Heart left ventricle (tissue), 16 donors: ENCODE results near the gene VPS45. TPM values are rescaled to one million over a fixed set of nuclear protein-coding genes. Genes with fewer than 3 reads are reported as not detected.

Experiments
- ATAC-seq, 4 donors: fragments of 200-7000 bp; cut with Tn5 transposase; one replicate each; pipeline ENCODE4 v1.9.1; 2020 to 2022; ENCODE audit warnings: moderate library complexity in 4 of 4, mild to moderate bottlenecking in 3 of 4, moderate number of reproducible peaks in 1 of 4
- DNase-seq, 5 donors: peaks; one replicate each; pipeline ENCODE4 v3.0.0-alpha.2; 2020
- H3K27ac ChIP-seq, 12 donors: fragments of 200-600 bp; sonication (generic) in 4 of 12; one replicate each; pipeline versions ENCODE4 v1.5.0 to v1.8.0; 2016 to 2022; ENCODE audit warnings: mild to moderate bottlenecking in 2 of 12
- H3K27me3 ChIP-seq, 9 donors: fragments of 200-600 bp; sonication (generic) in 2 of 9; one replicate each; pipeline versions ENCODE4 v1.5.1 to v1.8.0; 2016 to 2022; ENCODE audit warnings: mild to moderate bottlenecking in 3 of 9
- H3K36me3 ChIP-seq, 9 donors: fragments of 200-600 bp; sonication (generic) in 2 of 9; one replicate each; pipeline versions ENCODE4 v1.5.0 to v1.8.0; 2018 to 2022; ENCODE audit warnings: mild to moderate bottlenecking in 2 of 9
- H3K4me1 ChIP-seq, 12 donors: fragments of 200-600 bp; sonication (generic) in 4 of 12; one replicate each; pipeline versions ENCODE4 v1.5.0 to v1.8.0; 2016 to 2022; ENCODE audit warnings: mild to moderate bottlenecking in 3 of 12
- H3K4me3 ChIP-seq, 12 donors: fragments of 200-600 bp; sonication (generic) in 4 of 12; one replicate each; pipeline versions ENCODE4 v1.5.0 to v1.8.0; 2017 to 2022; ENCODE audit warnings: mild to moderate bottlenecking in 9 of 12, moderate library complexity in 4 of 12
- H3K9me3 ChIP-seq, 12 donors: fragments of 200-600 bp; sonication (generic) in 4 of 12; one replicate each; pipeline versions ENCODE4 v1.5.0 to v1.8.0; 2016 to 2022; ENCODE audit warnings: mild to moderate bottlenecking in 1 of 12
- CTCF ChIP-seq, 12 donors: fragments of 200-600 bp; sonication (generic) in 4 of 12; IDR thresholded peaks; one replicate each; pipeline versions ENCODE4 v1.5.0 to v1.8.0; 2018 to 2022; ENCODE audit warnings: antibody characterized with exemption in 12 of 12, mild to moderate bottlenecking in 5 of 12
- POLR2A ChIP-seq, 2 donors: fragments of 450-650 bp; IDR thresholded peaks; one replicate each; pipeline ENCODE4 v1.6.1; 2017; ENCODE audit warnings: antibody characterized with exemption in 2 of 2, mild to moderate bottlenecking in 2 of 2, moderate library complexity in 2 of 2
- WGBS, 4 donors: extraction: QIAGEN DNeasy Blood & Tissue Kit in 2 of 4; methylation state at CpG; one replicate each; pipeline versions ENCODE4 v1.1.5 to v1.1.7; 2013 to 2018; 5-methylcytosine and 5-hydroxymethylcytosine counted together
- intact Hi-C, 10 donors: fragments of 100-400 bp; cut with DNase I; formaldehyde crosslinking; loops; one replicate each; pipeline versions ENCODE4 v1.11.1 to v1.14.2; 2022
- polyA plus RNA-seq, 2 donors: library from polyadenylated mRNA; stranded (reverse); fragments of 200-250 nt; gene quantifications; one replicate each; pipeline ENCODE4 v1.2.3, GENCODE V29; 2013
- total RNA-seq, 9 donors: library from RNA; depleted of rRNA in 2 of 9; stranded (reverse); fragments of >200 nt in 2 of 9; fragmentation: NEBNext Ultra II Directional in 3 of 9; extraction: Animal tissue kit (Norgen Biotek cat#: 25700) in 3 of 9; gene quantifications; one replicate each; pipeline versions ENCODE4 v1.1.0 to v1.2.4, GENCODE V29; 2016 to 2023
- donor health status: ischemic (EF 13 %, LVEDD 7.1; RV severe dilation, severe dysfunction).
- donor health status: healthy with polysubstance abuse.
- donor health status: DM: no; HTN: yes; CAD: no.
- donor health status: DM: no; HTN: no; CAD: no.
- donor health status: ischemic (EF 25% LVEDD 6.9; RV normal size, moderate dysfunction).
- donor health status: ischemic (EF 25% LVEDD 5.7; RV mildly dilated, moderate dysfunction).
- donor health status: healthy.
- donor health status: DM: yes; HTN: yes; CAD: no.
- donor health status: ischemic (EF 35%, LVEDD 5.7; RV mildly dilated, moderate dysfunction).
- donor health status: nonischemic (EF 11% LVEDD 7.7; RV severe dilation, severe dysfunction).
- donor health status: DM: yes; HTN: yes; CAD: no.
- donor health status: PGD.
- donor health status: ischemic (EF 29% LVEDD 5.4; RV normal size, mild dysfunction).
- donor health status: nonischemic (EF 23%, LVEDD 6.1; RV moderate dilation, normal function).

VPS45 gene
- total and polyA plus RNA-seq, 11 donors: 30.4 to 67.7 (median 49.2) TPM

DNA sequence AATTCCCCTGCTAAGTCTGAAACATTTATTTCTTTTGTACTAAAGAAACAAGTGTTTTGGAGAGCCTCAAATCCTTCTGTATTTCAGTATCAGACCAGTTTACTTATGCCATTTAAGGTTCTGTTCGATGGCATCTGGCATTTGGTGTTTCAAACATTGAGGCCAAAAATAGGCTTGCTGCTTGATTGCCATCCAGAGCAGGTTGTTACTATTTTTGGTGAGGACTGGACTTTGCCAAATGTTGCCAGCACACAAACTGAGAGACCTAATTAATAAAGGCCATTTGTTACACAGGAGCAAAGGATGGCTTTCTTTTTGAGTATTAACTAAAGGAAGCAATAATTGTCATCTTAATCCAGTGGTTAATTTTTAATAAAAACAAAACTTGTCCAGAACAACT lies 26.2 kb downstream of the VPS45 start:
- WGBS, 4 donors: 42 to 65% (median 57%) methylated on average over 1 of the region's 1 CpG
- intact Hi-C loops: loop anchor here in 1 of 10 donors (5.0 kb wide), 1 partner anchor 58 kb away; no protein-coding TSS in a partner anchor
- H3K27ac ChIP-seq: peak overlapping the region; percentile 43 to 84 (median 74)

DNA sequence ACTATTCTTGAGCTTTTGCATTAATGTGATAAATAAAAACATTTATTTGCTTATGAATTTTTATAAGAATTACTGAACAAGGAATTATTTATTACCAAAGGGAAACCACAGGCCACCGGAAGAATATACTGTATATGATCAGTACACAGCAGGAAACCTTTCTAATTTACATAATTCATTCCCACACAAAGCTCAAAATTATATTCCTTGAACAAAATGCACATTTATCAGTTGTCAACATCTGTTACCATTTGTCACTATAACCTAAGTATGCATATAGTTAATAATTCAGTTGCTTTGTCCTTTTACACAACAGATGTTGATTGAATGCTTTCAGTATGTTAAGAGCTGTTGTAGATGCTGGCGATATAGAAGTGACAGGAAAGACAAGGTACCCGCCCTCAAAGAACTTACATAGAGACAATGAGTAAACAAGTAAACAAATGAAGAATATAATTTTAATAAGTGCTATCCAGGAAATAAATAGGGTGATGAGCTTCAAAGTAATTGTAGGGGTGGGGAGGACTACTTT lies 27.2 kb downstream of the VPS45 start:
- H3K27ac ChIP-seq: peak overlapping the region in 4 of 12 donors; percentile 4 to 83 (median 78)
- peaks cover 0 to 98% (median 60%) of the 10 kb centered on the region in 9 donors for H3K36me3 ChIP-seq
- H3K4me3 ChIP-seq: no peak overlapping the region
- ATAC-seq (no peak), DNase-seq (no peak)
- intact Hi-C loops: loop anchor here in 2 of 10 donors (5.0 kb wide), 2 partner anchors 38 to 58 kb away; no protein-coding TSS in a partner anchor
- no peaks in the 10 kb centered on the region for H3K9me3 ChIP-seq
- H3K4me1 ChIP-seq: peaks cover 0 to 28% (median 5%) of the 10 kb centered on the region in 12 donors
- 80 to 91% (median 88%) methylated on average over 3 of the region's 3 CpGs for WGBS, 4 donors
- H3K27me3 ChIP-seq: no peaks in the 10 kb centered on the region
- TF ChIP-seq CTCF (IDR thresholded peaks at IDR 0.05): no peak
- no peak for TF ChIP-seq POLR2A (IDR thresholded peaks at IDR 0.05)

More for the DNA sequence above, 26.2 kb downstream of the VPS45 start:
- Histone ChIP-seq H3K36me3 (peaks cover 0 to 95% (median 56%) of the 10 kb centered on the region in 9 donors), H3K9me3 (no peaks in the 10 kb centered on the region), H3K27me3 (no peaks in the 10 kb centered on the region), H3K4me3 (no peak overlapping the region), H3K4me1 (peaks cover 0 to 31% (median 5%) of the 10 kb centered on the region in 12 donors)
- no peak for TF ChIP-seq POLR2A (IDR thresholded peaks at IDR 0.05)
- TF ChIP-seq CTCF (IDR thresholded peaks at IDR 0.05): no peak
- DNase-seq (peak in 4 of 5 donors; percentile 20 to 37 (median 27)), ATAC-seq (peak; percentile 70 to 87 (median 78))

- WGBS, 4 donors: 71 to 81% (median 77%) methylated on average over 1 of the region's 1 CpG
- ATAC-seq (no peak), DNase-seq (no peak)
- no peaks in the 10 kb centered on the region for H3K4me1 ChIP-seq
- intact Hi-C loops: no loop called here
- no peak overlapping the region for H3K27ac ChIP-seq
- TF ChIP-seq CTCF (IDR thresholded peaks at IDR 0.05): no peak
- H3K36me3 ChIP-seq: peaks cover 0 to 34% (median 12%) of the 10 kb centered on the region in 9 donors
- no peak overlapping the region for H3K4me3 ChIP-seq
- H3K27me3 ChIP-seq: no peaks in the 10 kb centered on the region
- H3K9me3 ChIP-seq: peaks cover 0 to 4% (median 0%) of the 10 kb centered on the region in 12 donors
Measured at GRCh38 chr1:150102986-150103385, 35.4 kb downstream of the VPS45 start.

GRCh38 chr1:150106341-150106740 lies 38.8 kb downstream of the VPS45 start:
- intact Hi-C loops: loop anchor here in 2 of 10 donors (5.0 kb wide), 2 partner anchors 36 to 41 kb away; partner anchors contain the start of gene PLEKHO1 (in 1 of the 2)
- Histone ChIP-seq H3K4me1 (peaks cover 0 to 22% (median 2%) of the 10 kb centered on the region in 12 donors), H3K27me3 (no peaks in the 10 kb centered on the region), H3K36me3 (peaks cover 0 to 15% (median 6%) of the 10 kb centered on the region in 9 donors), H3K4me3 (no peak overlapping the region), H3K27ac (peak overlapping the region in 1 of 12 donors; percentile 54), H3K9me3 (peaks cover 0 to 4% (median 0%) of the 10 kb centered on the region in 12 donors)
- TF ChIP-seq CTCF (IDR thresholded peaks at IDR 0.05) (no peak), POLR2A (IDR thresholded peaks at IDR 0.05) (no peak)
- ATAC-seq (no peak), DNase-seq (no peak)
- WGBS, 4 donors: 88 to 95% (median 92%) methylated on average over 7 of the region's 7 CpGs
